K562 (cell line): ENCODE measurements around the gene XPC. TPM values are rescaled to one million over a fixed set of nuclear protein-coding genes. Genes with fewer than 3 reads are reported as not detected.
A peak's percentile ranks its signal among the peaks of the same experiment; 100 is the strongest.

Source experiments
- ARID1B ChIP-seq: fragments of 450-650 bp; IDR thresholded peaks from 2 replicates; pipeline ENCODE4 v1.6.1; 2016; ENCODE audit warnings: antibody characterized with exemption, mild to moderate bottlenecking, inconsistent platforms
- CCNT2 ChIP-seq: IDR thresholded peaks from 2 replicates; pipeline ENCODE4 v1.6.1; 2011; ENCODE audit warnings: borderline replicate concordance, low read depth, mild to moderate bottlenecking, moderate library complexity, mixed read lengths, low read length; ENCODE audit not compliant: insufficient read length; ENCODE audit errors: extremely low read depth
- HDAC2 ChIP-seq: fragments of 450-650 bp; IDR thresholded peaks from 2 replicates; pipeline ENCODE4 v1.6.1; 2016; ENCODE audit warnings: mild to moderate bottlenecking
- SMAD2 ChIP-seq: fragments of 150-350 bp; IDR thresholded peaks from 2 replicates; pipeline ENCODE4 v1.6.1; 2014; ENCODE audit warnings: low read depth, mild to moderate bottlenecking, low read length
- TFAM ChIP-seq: fragments of 250-450 bp; sonication (Bioruptor Pico); conservative IDR thresholded peaks from 2 replicates; pipeline ENCODE4 v1.5.0; 2021; ENCODE audit warnings: mild to moderate bottlenecking, moderate library complexity
- ZNF23 ChIP-seq: fragments of 250-450 bp; sonication (Bioruptor Pico); IDR thresholded peaks from 2 replicates; pipeline ENCODE4 v1.4.0; 2020; ENCODE audit warnings: mild to moderate bottlenecking
- polyA plus RNA-seq, 8 experiments: library from polyadenylated mRNA; depleted of rRNA in 4 of 8; stranded (reverse) in 5 of 8; unstranded in 3 of 8; fragments of >200 nt; fragmentation: Nextera tagmentation in 2 of 8; fragmentation: Illumina TruSeq in 1 of 8; extraction: Ambion mirVana in 2 of 8; extraction: Trizol in 1 of 8; gene quantifications; 2 replicates each; pipeline versions ENCODE4 v1.2.1 to v1.2.3, GENCODE V29; 2011 to 2014; ENCODE audit warnings: inconsistent platforms in 1 of 8, missing spikeins in 1 of 8
- total RNA-seq, 7 experiments: library from RNA; depleted of rRNA in 6 of 7; stranded (reverse); fragments of >200 nt in 6 of 7; fragmentation: Illumina TruSeq in 2 of 7; extraction: Trizol in 2 of 7; gene quantifications; 2 replicates each; pipeline versions ENCODE4 v1.2.1 to v1.2.3, GENCODE V29; 2011 to 2021; ENCODE audit warnings: low replicate concordance in 1 of 7
- TF ChIP-seq, protein P1 (sequence below): sonication (generic); formaldehyde crosslinking; IDR thresholded peaks from 2 replicates; pipeline ENCODE4 v1.8.0; 2022; ENCODE audit warnings: mild to moderate bottlenecking, missing genetic modification reagents
- TF ChIP-seq, protein P2 (sequence below): sonication (generic); formaldehyde crosslinking; IDR thresholded peaks from 2 replicates; pipeline ENCODE4 v1.8.0; 2022; ENCODE audit warnings: mild to moderate bottlenecking, missing genetic modification reagents
- TF ChIP-seq, protein P3 (sequence below): fragments of 450-650 bp; formaldehyde crosslinking; IDR thresholded peaks from 2 replicates; pipeline ENCODE4 v1.4.0; 2020; ENCODE audit warnings: mild to moderate bottlenecking, moderate library complexity
- TF ChIP-seq, protein P4 (sequence below): fragments of 450-650 bp; IDR thresholded peaks from 2 replicates; pipeline ENCODE4 v1.6.1; 2014; ENCODE audit warnings: low read depth, mild to moderate bottlenecking, moderate library complexity, borderline replicate concordance
- TF ChIP-seq, protein P5 (sequence below): fragments of 250-450 bp; sonication (Bioruptor Pico); IDR thresholded peaks from 2 replicates; pipeline ENCODE4 v1.5.0; 2020; ENCODE audit warnings: mild to moderate bottlenecking
- TF ChIP-seq, protein P6 (sequence below): fragments of 250-450 bp; sonication (Bioruptor Pico); IDR thresholded peaks from 2 replicates; pipeline ENCODE4 v1.8.0; 2021; ENCODE audit warnings: moderate library complexity, mild to moderate bottlenecking, inconsistent platforms
- TF ChIP-seq, protein P7 (sequence below): sonication (generic); formaldehyde crosslinking; IDR thresholded peaks from 2 replicates; pipeline ENCODE4 v1.8.1; 2023; ENCODE audit warnings: mild to moderate bottlenecking, missing genetic modification reagents

XPC gene
- total and polyA plus RNA-seq, 9 of the 15 experiments (the other 6 are each of a cell fraction or from before 2014, with no cell fraction given) = 3.8 to 54.7 (median 41.3) TPM

DNA sequence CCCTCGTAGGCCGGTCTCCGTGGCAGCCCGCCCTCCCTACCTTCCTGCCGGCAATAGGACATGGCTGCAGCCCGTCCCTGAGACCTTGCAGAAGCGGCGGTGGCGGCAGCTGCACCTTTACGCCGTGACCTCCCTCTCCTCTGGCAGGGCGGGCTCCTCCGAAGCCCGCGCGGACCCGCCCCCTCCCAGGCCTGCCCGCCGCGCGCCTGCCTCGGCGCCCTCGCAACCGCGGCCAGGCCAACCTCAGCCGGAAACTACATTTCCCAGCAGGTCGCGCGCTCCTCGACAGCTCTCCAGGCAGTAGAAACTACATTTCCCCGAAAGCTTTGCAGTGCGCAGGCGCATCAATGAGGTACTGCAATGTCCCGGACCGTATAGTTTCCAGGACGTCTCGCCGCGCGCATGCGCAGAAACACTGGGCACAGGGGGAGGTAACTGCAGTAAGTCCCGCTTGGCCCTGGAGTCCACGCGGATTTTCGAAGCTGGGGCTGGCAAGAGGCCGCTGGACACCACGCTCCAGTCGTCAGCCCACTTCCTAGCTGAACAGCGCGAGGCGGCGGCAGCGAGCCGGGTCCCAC is 53.7 kb downstream of the XPC start, which contains the start of the genes CHCHD4 and TMEM43 (continued):
- TF ChIP-seq, protein P1, sequence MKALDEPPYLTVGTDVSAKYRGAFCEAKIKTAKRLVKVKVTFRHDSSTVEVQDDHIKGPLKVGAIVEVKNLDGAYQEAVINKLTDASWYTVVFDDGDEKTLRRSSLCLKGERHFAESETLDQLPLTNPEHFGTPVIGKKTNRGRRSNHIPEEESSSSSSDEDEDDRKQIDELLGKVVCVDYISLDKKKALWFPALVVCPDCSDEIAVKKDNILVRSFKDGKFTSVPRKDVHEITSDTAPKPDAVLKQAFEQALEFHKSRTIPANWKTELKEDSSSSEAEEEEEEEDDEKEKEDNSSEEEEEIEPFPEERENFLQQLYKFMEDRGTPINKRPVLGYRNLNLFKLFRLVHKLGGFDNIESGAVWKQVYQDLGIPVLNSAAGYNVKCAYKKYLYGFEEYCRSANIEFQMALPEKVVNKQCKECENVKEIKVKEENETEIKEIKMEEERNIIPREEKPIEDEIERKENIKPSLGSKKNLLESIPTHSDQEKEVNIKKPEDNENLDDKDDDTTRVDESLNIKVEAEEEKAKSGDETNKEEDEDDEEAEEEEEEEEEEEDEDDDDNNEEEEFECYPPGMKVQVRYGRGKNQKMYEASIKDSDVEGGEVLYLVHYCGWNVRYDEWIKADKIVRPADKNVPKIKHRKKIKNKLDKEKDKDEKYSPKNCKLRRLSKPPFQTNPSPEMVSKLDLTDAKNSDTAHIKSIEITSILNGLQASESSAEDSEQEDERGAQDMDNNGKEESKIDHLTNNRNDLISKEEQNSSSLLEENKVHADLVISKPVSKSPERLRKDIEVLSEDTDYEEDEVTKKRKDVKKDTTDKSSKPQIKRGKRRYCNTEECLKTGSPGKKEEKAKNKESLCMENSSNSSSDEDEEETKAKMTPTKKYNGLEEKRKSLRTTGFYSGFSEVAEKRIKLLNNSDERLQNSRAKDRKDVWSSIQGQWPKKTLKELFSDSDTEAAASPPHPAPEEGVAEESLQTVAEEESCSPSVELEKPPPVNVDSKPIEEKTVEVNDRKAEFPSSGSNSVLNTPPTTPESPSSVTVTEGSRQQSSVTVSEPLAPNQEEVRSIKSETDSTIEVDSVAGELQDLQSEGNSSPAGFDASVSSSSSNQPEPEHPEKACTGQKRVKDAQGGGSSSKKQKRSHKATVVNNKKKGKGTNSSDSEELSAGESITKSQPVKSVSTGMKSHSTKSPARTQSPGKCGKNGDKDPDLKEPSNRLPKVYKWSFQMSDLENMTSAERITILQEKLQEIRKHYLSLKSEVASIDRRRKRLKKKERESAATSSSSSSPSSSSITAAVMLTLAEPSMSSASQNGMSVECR (CRISPR knock-in tag) = no peak; the same call in 1 of the 2 replicates
- TF ChIP-seq, protein P2, sequence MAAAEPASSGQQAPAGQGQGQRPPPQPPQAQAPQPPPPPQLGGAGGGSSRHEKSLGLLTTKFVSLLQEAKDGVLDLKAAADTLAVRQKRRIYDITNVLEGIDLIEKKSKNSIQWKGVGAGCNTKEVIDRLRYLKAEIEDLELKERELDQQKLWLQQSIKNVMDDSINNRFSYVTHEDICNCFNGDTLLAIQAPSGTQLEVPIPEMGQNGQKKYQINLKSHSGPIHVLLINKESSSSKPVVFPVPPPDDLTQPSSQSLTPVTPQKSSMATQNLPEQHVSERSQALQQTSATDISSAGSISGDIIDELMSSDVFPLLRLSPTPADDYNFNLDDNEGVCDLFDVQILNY (CRISPR knock-in tag) = no peak
- no peak for TF ChIP-seq HDAC2
- TF ChIP-seq ARID1B = no peak
- TF ChIP-seq, protein P3, sequence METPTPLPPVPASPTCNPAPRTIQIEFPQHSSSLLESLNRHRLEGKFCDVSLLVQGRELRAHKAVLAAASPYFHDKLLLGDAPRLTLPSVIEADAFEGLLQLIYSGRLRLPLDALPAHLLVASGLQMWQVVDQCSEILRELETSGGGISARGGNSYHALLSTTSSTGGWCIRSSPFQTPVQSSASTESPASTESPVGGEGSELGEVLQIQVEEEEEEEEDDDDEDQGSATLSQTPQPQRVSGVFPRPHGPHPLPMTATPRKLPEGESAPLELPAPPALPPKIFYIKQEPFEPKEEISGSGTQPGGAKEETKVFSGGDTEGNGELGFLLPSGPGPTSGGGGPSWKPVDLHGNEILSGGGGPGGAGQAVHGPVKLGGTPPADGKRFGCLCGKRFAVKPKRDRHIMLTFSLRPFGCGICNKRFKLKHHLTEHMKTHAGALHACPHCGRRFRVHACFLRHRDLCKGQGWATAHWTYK (CRISPR knock-in tag) = peak; percentile 36; the same call in 1 of the 2 replicates
- TF ChIP-seq CCNT2 = peak; percentile 89
- TF ChIP-seq ZNF23 (CRISPR knock-in tag) = no peak
- TF ChIP-seq, protein P4, sequence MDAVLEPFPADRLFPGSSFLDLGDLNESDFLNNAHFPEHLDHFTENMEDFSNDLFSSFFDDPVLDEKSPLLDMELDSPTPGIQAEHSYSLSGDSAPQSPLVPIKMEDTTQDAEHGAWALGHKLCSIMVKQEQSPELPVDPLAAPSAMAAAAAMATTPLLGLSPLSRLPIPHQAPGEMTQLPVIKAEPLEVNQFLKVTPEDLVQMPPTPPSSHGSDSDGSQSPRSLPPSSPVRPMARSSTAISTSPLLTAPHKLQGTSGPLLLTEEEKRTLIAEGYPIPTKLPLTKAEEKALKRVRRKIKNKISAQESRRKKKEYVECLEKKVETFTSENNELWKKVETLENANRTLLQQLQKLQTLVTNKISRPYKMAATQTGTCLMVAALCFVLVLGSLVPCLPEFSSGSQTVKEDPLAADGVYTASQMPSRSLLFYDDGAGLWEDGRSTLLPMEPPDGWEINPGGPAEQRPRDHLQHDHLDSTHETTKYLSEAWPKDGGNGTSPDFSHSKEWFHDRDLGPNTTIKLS = peak; percentile 96
- TF ChIP-seq, protein P5, sequence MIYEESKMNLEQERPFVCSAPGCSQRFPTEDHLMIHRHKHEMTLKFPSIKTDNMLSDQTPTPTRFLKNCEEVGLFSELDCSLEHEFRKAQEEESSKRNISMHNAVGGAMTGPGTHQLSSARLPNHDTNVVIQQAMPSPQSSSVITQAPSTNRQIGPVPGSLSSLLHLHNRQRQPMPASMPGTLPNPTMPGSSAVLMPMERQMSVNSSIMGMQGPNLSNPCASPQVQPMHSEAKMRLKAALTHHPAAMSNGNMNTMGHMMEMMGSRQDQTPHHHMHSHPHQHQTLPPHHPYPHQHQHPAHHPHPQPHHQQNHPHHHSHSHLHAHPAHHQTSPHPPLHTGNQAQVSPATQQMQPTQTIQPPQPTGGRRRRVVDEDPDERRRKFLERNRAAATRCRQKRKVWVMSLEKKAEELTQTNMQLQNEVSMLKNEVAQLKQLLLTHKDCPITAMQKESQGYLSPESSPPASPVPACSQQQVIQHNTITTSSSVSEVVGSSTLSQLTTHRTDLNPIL (CRISPR knock-in tag) = no peak
- TF ChIP-seq, protein P6, sequence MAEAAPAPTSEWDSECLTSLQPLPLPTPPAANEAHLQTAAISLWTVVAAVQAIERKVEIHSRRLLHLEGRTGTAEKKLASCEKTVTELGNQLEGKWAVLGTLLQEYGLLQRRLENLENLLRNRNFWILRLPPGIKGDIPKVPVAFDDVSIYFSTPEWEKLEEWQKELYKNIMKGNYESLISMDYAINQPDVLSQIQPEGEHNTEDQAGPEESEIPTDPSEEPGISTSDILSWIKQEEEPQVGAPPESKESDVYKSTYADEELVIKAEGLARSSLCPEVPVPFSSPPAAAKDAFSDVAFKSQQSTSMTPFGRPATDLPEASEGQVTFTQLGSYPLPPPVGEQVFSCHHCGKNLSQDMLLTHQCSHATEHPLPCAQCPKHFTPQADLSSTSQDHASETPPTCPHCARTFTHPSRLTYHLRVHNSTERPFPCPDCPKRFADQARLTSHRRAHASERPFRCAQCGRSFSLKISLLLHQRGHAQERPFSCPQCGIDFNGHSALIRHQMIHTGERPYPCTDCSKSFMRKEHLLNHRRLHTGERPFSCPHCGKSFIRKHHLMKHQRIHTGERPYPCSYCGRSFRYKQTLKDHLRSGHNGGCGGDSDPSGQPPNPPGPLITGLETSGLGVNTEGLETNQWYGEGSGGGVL (CRISPR knock-in tag) = no peak
- no peak for TF ChIP-seq TFAM (CRISPR knock-in tag)
- no peak for TF ChIP-seq SMAD2
- TF ChIP-seq, protein P7, sequence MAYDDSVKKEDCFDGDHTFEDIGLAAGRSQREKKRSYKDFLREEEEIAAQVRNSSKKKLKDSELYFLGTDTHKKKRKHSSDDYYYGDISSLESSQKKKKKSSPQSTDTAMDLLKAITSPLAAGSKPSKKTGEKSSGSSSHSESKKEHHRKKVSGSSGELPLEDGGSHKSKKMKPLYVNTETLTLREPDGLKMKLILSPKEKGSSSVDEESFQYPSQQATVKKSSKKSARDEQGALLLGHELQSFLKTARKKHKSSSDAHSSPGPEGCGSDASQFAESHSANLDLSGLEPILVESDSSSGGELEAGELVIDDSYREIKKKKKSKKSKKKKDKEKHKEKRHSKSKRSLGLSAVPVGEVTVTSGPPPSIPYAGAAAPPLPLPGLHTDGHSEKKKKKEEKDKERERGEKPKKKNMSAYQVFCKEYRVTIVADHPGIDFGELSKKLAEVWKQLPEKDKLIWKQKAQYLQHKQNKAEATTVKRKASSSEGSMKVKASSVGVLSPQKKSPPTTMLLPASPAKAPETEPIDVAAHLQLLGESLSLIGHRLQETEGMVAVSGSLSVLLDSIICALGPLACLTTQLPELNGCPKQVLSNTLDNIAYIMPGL (CRISPR knock-in tag) = no peak
